ENCODE data around the gene NAB2. TPM values are rescaled to one million over a fixed set of nuclear protein-coding genes. Genes with fewer than 3 reads are reported as not detected.

Gene NAB2
- total RNA-seq, 6 experiments from 2014 or later = 37.9 to 48.1 (median 44.8) TPM

DNA sequence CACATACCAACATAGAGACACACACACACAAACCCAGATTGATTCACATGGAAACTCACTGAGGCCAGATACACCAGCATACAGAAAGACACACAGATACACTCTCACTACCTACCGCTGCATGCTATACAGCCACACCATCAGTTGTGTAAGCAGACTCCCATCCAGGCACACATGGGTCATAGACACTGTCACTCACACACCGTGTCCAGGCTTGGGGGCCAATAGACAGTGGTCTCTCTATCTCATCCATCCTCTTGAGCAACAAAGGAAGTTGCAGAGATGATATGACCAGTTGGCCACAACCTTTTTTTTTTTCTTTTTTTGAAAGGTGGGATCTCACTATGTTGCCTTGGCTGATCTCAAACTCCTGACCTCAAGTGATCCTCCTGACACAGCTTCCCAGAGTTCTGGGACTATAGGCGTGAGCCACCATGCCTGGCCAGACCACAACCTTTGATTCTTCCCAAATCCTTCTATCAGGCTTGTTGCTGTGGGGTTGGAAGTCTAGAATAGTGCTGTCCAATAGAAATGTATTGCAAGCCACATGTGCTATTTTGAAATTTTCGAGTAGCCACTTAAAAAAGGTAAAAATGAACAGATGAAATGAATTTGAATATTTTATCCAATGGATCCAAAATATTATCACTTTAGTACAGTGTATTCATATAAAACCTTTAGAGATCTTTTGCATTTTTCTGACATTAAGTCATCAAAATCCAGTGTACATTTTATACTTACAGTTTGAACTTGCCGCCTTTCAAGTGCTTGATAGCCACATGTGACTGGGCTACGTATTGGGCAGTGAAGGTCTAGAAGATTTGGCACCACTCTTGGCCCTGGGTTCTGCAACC is 51.1 kb downstream of the NAB2 start:
- H3K4me3 Mint-ChIP-seq = peak overlapping the region; percentile 11; the same call in 1 of the 2 replicates
- H3K4me1 Mint-ChIP-seq (ENCODE audit: low read depth) = peaks cover 80% of the 10 kb centered on the region
- H3K36me3 Mint-ChIP-seq (ENCODE audit: low read depth) = peaks cover 40% of the 10 kb centered on the region
- peak overlapping the region; percentile 78 for H3K27ac Mint-ChIP-seq
- peak; percentile 61 for DNase-seq
- TF ChIP-seq, protein P1, sequence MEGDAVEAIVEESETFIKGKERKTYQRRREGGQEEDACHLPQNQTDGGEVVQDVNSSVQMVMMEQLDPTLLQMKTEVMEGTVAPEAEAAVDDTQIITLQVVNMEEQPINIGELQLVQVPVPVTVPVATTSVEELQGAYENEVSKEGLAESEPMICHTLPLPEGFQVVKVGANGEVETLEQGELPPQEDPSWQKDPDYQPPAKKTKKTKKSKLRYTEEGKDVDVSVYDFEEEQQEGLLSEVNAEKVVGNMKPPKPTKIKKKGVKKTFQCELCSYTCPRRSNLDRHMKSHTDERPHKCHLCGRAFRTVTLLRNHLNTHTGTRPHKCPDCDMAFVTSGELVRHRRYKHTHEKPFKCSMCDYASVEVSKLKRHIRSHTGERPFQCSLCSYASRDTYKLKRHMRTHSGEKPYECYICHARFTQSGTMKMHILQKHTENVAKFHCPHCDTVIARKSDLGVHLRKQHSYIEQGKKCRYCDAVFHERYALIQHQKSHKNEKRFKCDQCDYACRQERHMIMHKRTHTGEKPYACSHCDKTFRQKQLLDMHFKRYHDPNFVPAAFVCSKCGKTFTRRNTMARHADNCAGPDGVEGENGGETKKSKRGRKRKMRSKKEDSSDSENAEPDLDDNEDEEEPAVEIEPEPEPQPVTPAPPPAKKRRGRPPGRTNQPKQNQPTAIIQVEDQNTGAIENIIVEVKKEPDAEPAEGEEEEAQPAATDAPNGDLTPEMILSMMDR (IDR thresholded peaks at IDR 0.05) = no peak
- no peaks in the 10 kb centered on the region for H3K9me3 Mint-ChIP-seq
- H3K27me3 Mint-ChIP-seq (ENCODE audit: insufficient read depth) = peaks cover 2% of the 10 kb centered on the region; the same call in 1 of the 2 replicates

DNA sequence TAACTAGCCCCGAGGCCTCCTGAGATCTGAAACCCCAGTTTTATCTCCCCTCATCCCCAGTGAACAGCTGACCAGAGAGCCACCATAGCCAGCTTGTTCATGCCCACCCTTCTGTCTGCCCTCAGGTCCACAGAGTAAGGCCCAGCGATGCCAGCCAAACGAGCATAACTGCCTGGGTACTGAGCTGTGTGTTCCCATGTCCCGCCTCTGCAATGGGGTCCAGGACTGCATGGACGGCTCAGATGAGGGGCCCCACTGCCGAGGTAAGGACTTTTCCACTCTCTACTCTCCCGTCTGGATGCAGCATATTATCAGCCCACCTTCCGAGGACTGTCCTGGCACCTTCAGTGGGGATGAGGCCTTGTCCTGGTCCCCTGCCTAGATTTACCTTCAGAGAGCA is 52.3 kb downstream of the NAB2 start:
- H3K4me1 Mint-ChIP-seq (ENCODE audit: low read depth) = peaks cover 79% of the 10 kb centered on the region
- no peaks in the 10 kb centered on the region for H3K9me3 Mint-ChIP-seq
- H3K36me3 Mint-ChIP-seq (ENCODE audit: low read depth) = peaks cover 49% of the 10 kb centered on the region
- 0 out of 2 replicates have a peak overlapping the region, but pooled peaks have one; percentile 24 for H3K27ac Mint-ChIP-seq
- no peak overlapping the region for H3K4me3 Mint-ChIP-seq
- no peak for DNase-seq
- TF ChIP-seq, protein P1 (IDR thresholded peaks at IDR 0.05) = no peak
- peaks cover 4% of the 10 kb centered on the region; the same call in 1 of the 2 replicates for H3K27me3 Mint-ChIP-seq (ENCODE audit: insufficient read depth)

DNA sequence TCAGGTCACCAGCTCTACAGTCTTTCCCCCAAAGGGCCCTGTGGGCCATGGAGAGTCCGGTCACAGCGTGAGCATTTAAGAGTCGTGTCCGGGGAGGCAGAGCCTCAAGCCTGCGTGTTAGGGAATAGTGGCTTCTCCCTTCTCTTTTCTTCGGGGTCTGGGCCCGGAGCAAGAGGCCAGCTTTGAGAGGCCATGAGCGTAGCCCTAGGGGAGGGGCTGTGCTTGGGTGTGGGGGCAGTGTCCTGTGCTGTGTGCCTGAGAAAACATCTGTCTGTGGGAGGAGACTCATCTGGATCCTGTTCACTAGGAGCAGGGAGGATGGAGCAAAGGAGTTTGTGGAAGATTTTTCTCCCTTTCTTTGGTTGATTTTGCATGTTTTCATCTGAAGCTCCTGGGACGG is 53.2 kb downstream of the NAB2 start:
- Mint-ChIP-seq H3K4me3 (no peak overlapping the region), H3K27me3 (ENCODE audit: insufficient read depth) (peaks cover 2% of the 10 kb centered on the region), H3K9me3 (no peaks in the 10 kb centered on the region), H3K27ac (peak overlapping the region; percentile 38; the same call in 1 of the 2 replicates), H3K36me3 (ENCODE audit: low read depth) (peaks cover 50% of the 10 kb centered on the region), H3K4me1 (ENCODE audit: low read depth) (peaks cover 79% of the 10 kb centered on the region)
- no peak for DNase-seq
- TF ChIP-seq, protein P1 (IDR thresholded peaks at IDR 0.05) = no peak

DNA sequence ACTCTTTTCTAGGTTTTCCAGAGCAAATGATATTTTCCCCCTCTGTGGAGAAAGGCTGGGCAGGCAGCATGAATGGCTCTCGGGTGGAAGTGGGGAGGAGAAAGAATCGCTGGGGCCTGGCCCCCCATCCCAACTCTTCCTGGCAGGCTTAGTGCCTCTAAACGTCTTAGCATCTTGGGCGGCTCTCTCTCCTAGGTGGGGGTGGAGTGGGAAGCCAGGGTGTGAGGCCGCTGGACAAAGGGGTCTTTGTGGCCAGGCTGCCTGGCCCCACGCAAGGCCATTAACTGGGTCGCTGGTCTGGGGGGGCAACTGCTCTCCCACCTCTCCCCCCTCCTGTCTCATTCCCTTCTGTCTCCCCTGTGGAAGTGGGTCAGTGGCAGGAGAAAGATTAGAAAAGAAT is 53.8 kb downstream of the NAB2 start:
- TF ChIP-seq, protein P1 (IDR thresholded peaks at IDR 0.05) = no peak
- no peak overlapping the region for H3K4me3 Mint-ChIP-seq
- no peak for DNase-seq
- peaks cover 2% of the 10 kb centered on the region for H3K27me3 Mint-ChIP-seq (ENCODE audit: insufficient read depth)
- peaks cover 56% of the 10 kb centered on the region for H3K36me3 Mint-ChIP-seq (ENCODE audit: low read depth)
- H3K27ac Mint-ChIP-seq = peak overlapping the region; percentile 52
- H3K4me1 Mint-ChIP-seq (ENCODE audit: low read depth) = peaks cover 80% of the 10 kb centered on the region
- H3K9me3 Mint-ChIP-seq = no peaks in the 10 kb centered on the region

DNA sequence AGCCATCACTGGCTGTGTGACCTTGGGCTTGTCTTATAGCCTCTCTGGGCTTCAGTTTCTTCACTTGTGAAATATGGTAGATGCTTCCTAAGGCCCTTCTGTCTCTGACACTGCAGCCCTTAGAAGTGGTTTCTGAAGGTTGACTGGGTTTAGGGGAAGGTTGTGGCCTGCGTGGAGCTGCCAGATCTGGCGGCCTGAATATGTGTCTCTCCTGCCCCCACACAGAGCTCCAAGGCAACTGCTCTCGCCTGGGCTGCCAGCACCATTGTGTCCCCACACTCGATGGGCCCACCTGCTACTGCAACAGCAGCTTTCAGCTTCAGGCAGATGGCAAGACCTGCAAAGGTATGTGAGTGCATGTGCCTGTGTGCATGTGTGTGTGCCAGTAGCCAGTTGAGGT is 54.5 kb downstream of the NAB2 start:
- Mint-ChIP-seq H3K27me3 (ENCODE audit: insufficient read depth) (peaks cover 2% of the 10 kb centered on the region), H3K4me3 (no peak overlapping the region), H3K27ac (no peak overlapping the region), H3K4me1 (ENCODE audit: low read depth) (peaks cover 80% of the 10 kb centered on the region), H3K9me3 (no peaks in the 10 kb centered on the region), H3K36me3 (ENCODE audit: low read depth) (peaks cover 58% of the 10 kb centered on the region)
- TF ChIP-seq, protein P1 (IDR thresholded peaks at IDR 0.05) = no peak
- DNase-seq = no peak

Other genes with a start within 250 kb of the NAB2 start
- not detected for gene SDR9C7, start 154.7 kb upstream of the NAB2 start, total RNA-seq (2021; fragmentation: NEBNext Ultra II Directional; extraction: Animal tissue kit (Norgen Biotek cat#: 25700))
- gene RDH16, start 131.5 kb upstream of the NAB2 start, total RNA-seq (2021; fragmentation: NEBNext Ultra II Directional; extraction: Animal tissue kit (Norgen Biotek cat#: 25700)) = not detected
- gene ZBTB39, start 82.6 kb upstream of the NAB2 start, total RNA-seq (2021; fragmentation: NEBNext Ultra II Directional; extraction: Animal tissue kit (Norgen Biotek cat#: 25700)) = 1 to 10 TPM; 3.6 to 4.6 (median 3.9) TPM
- not detected for gene TAC3, start 72.6 kb upstream of the NAB2 start, total RNA-seq (2021; fragmentation: NEBNext Ultra II Directional; extraction: Animal tissue kit (Norgen Biotek cat#: 25700))
- under 1 TPM in 1 of 6 experiments, not detected in 5; 0.23 TPM for gene MYO1A, start 39.0 kb upstream of the NAB2 start, total RNA-seq (2021; fragmentation: NEBNext Ultra II Directional; extraction: Animal tissue kit (Norgen Biotek cat#: 25700))
- gene NEMP1, start 10.3 kb upstream of the NAB2 start, total RNA-seq (2021; fragmentation: NEBNext Ultra II Directional; extraction: Animal tissue kit (Norgen Biotek cat#: 25700)) = 10 to 100 TPM; 13.0 to 22.1 (median 20.7) TPM
- 100 to 1,000 TPM in 1 of 6 experiments, 10 to 100 TPM in 5; 83.7 to 102 (median 93.5) TPM for gene STAT6, start 22.2 kb downstream of the NAB2 start, total RNA-seq (2021; fragmentation: NEBNext Ultra II Directional; extraction: Animal tissue kit (Norgen Biotek cat#: 25700))
- 100 to 1,000 TPM; 187 to 332 (median 201) TPM for gene LRP1, start 39.4 kb downstream of the NAB2 start, total RNA-seq (2021; fragmentation: NEBNext Ultra II Directional; extraction: Animal tissue kit (Norgen Biotek cat#: 25700))
- not detected for gene LRP1-AS, start 58.5 kb downstream of the NAB2 start, total RNA-seq (2021; fragmentation: NEBNext Ultra II Directional; extraction: Animal tissue kit (Norgen Biotek cat#: 25700))
- 1 to 10 TPM; 2.9 to 8.2 (median 3.9) TPM for gene NXPH4, start 127.7 kb downstream of the NAB2 start, total RNA-seq (2021; fragmentation: NEBNext Ultra II Directional; extraction: Animal tissue kit (Norgen Biotek cat#: 25700))
- 100 to 1,000 TPM; 112 to 127 (median 126) TPM for gene SHMT2, start 140.6 kb downstream of the NAB2 start, total RNA-seq (2021; fragmentation: NEBNext Ultra II Directional; extraction: Animal tissue kit (Norgen Biotek cat#: 25700))
- gene STAC3, start 162.1 kb downstream of the NAB2 start, total RNA-seq (2021; fragmentation: NEBNext Ultra II Directional; extraction: Animal tissue kit (Norgen Biotek cat#: 25700)) = 1 to 10 TPM in 1 of 6 experiments, under 1 TPM in 5; 0.21 to 1.1 (median 0.58) TPM